Kidney (tissue), 14 donors: ENCODE data around the gene WDR5. TPM values are rescaled to one million over a fixed set of nuclear protein-coding genes. Genes with fewer than 3 reads are reported as not detected.

Experiments
- DNase-seq, 5 donors: peaks; one replicate each; pipeline ENCODE4 v3.0.0-alpha.2; 2013 to 2020
- FAIRE-seq: peaks from 2 replicates; lab custom pipeline; 2012; peaks lifted over from hg19 to GRCh38; lab: Jason Lieb, UNC
- H3K27ac ChIP-seq, 2 donors: one replicate each; pipeline ENCODE4 v1.7.0; 2013; ENCODE audit warnings: low read depth in 2 of 2, low read length in 2 of 2, inconsistent platforms in 1 of 2
- H3K27me3 ChIP-seq: one replicate; pipeline ENCODE4 v1.7.1; 2013; ENCODE audit warnings: low read length, inconsistent platforms; ENCODE audit not compliant: control insufficient read depth, insufficient read depth
- H3K36me3 ChIP-seq, 3 donors: one replicate each; pipeline versions ENCODE4 v1.7.0 to v1.7.1; 2013; ENCODE audit warnings: low read length in 3 of 3, control low read depth in 1 of 3, inconsistent platforms in 1 of 3; ENCODE audit not compliant: insufficient read depth in 3 of 3, control insufficient read depth in 2 of 3
- H3K4me1 ChIP-seq, 3 donors: one replicate each; pipeline versions ENCODE4 v1.7.0 to v1.7.1; 2013; ENCODE audit warnings: low read length in 3 of 3, inconsistent platforms in 1 of 3, low read depth in 1 of 3; ENCODE audit not compliant: control insufficient read depth in 2 of 3, insufficient read depth in 2 of 3
- H3K4me3 ChIP-seq, 3 donors: one replicate each; pipeline versions ENCODE4 v1.7.0 to v1.8.1; 2013; ENCODE audit warnings: low read length in 3 of 3, control low read depth in 1 of 3, inconsistent platforms in 1 of 3
- H3K9ac ChIP-seq, 3 donors: one replicate each; pipeline versions ENCODE4 v1.7.0 to v1.7.1; 2013; ENCODE audit warnings: low read length in 3 of 3, control low read depth in 1 of 3, inconsistent platforms in 1 of 3
- H3K9me3 ChIP-seq, 3 donors: one replicate each; pipeline versions ENCODE4 v1.7.0 to v1.7.1; 2013; ENCODE audit warnings: low read length in 3 of 3, control low read depth in 1 of 3, inconsistent platforms in 1 of 3; ENCODE audit not compliant: control insufficient read depth in 2 of 3, insufficient read depth in 1 of 3
- CTCF ChIP-seq: IDR thresholded peaks from 3 replicates; pipeline ENCODE4 v1.5.1; 2012; ENCODE audit warnings: mild to moderate bottlenecking, moderate library complexity, borderline replicate concordance; ENCODE audit not compliant: insufficient read depth; ENCODE audit errors: extremely low read depth
- intact Hi-C: fragments of 100-400 bp; cut with DNase I; formaldehyde crosslinking; loops from one replicate; pipeline ENCODE4 v1.11.1; 2022
- polyA plus RNA-seq: library from polyadenylated mRNA; stranded (reverse); fragments of 350-450 nt; fragmentation: Illumina TruSeq; extraction: RNeasy Lipid Tissue Mini Kit (QIAGEN cat#74804); gene quantifications from one replicate; pipeline ENCODE4 v1.2.3, GENCODE V29; 2014; ENCODE audit warnings: low read depth, low replicate concordance; ENCODE audit not compliant: insufficient read depth
- total RNA-seq: library from RNA; stranded (reverse); fragmentation: NEBNext Ultra II Directional; extraction: Animal tissue kit (Norgen Biotek cat#: 25700); gene quantifications from one replicate; pipeline ENCODE4 v1.2.1, GENCODE V29; 2021
- donor health status: control.
- donor health status: control.
- donor health status: control.
- donor health status: control.
- donor health status: control.
- donor health status: DM: yes; HTN: yes; CAD: no.
- donor health status: Normal renal cell carcinoma (clear cell type).

Gene WDR5
- total and polyA plus RNA-seq, 2 donors from 2014 or later = 18.8 to 25.4 TPM

- intact Hi-C loops = no loop called here
- H3K9ac ChIP-seq = peak overlapping the region in 2 of 3 donors; percentile 51 to 63
- peak overlapping the region; percentile 4 to 88 (median 75) for H3K4me3 ChIP-seq
- H3K36me3 ChIP-seq = peaks cover 0 to 3% (median 0%) of the 10 kb centered on the region in 3 donors
- DNase-seq (no peak), FAIRE-seq (no peak)
- H3K4me1 ChIP-seq = peaks cover 0 to 38% (median 17%) of the 10 kb centered on the region in 3 donors
- H3K9me3 ChIP-seq = no peaks in the 10 kb centered on the region
- no peak for TF ChIP-seq CTCF
- H3K27me3 ChIP-seq = no peaks in the 10 kb centered on the region
- H3K27ac ChIP-seq = peak overlapping the region; percentile 86 to 88
Observed at GRCh38 chr9:134134949-134135342, 936 bp upstream of the WDR5 start.

- H3K36me3 ChIP-seq = peaks cover 0 to 10% (median 0%) of the 10 kb centered on the region in 3 donors
- intact Hi-C loops = no loop called here
- TF ChIP-seq CTCF = no peak
- FAIRE-seq = no peak
- no peak overlapping the region for H3K27ac ChIP-seq
- H3K27me3 ChIP-seq = no peaks in the 10 kb centered on the region
- H3K9me3 ChIP-seq = no peaks in the 10 kb centered on the region
- peak overlapping the region; percentile 48 to 75 (median 71) for H3K9ac ChIP-seq
- peak overlapping the region; percentile 69 to 80 (median 80) for H3K4me3 ChIP-seq
- DNase-seq = peak in 4 of 5 donors; percentile 31 to 85 (median 61)
- H3K4me1 ChIP-seq = peaks cover 0 to 35% (median 15%) of the 10 kb centered on the region in 3 donors
Observed at GRCh38 chr9:134136118-134136995, 475 bp downstream of the WDR5 start.

GRCh38 chr9:134136996-134137299 is 1.1 kb downstream of the WDR5 start:
- Histone ChIP-seq H3K27me3 (no peaks in the 10 kb centered on the region), H3K27ac (no peak overlapping the region), H3K4me3 (peak overlapping the region; percentile 69 to 80 (median 80)), H3K9me3 (no peaks in the 10 kb centered on the region), H3K4me1 (peaks cover 0 to 30% (median 12%) of the 10 kb centered on the region in 3 donors), H3K36me3 (peaks cover 0 to 10% (median 3%) of the 10 kb centered on the region in 3 donors), H3K9ac (peak overlapping the region; percentile 48 to 75 (median 71))
- DNase-seq (no peak), FAIRE-seq (no peak)
- intact Hi-C loops = no loop called here
- no peak for TF ChIP-seq CTCF
